Endothelial cell (in vitro differentiated cells): ENCODE data around the gene MAML3. TPM values are rescaled to one million over a fixed set of nuclear protein-coding genes. Genes with fewer than 3 reads are reported as not detected.

Experiments
- DNase-seq: peaks from one replicate; pipeline ENCODE4 v3.0.0; 2021; ENCODE audit warnings: low spot score
- H3K27ac Mint-ChIP-seq: one replicate; pipeline ENCODE4 v1.8.0; 2021; ENCODE audit warnings: mixed read lengths, inconsistent platforms; ENCODE audit not compliant: unreplicated experiment
- H3K27me3 Mint-ChIP-seq: one replicate; pipeline ENCODE4 v1.8.0; 2021; ENCODE audit warnings: mild to moderate bottlenecking, moderate library complexity, mixed read lengths, inconsistent platforms; ENCODE audit not compliant: unreplicated experiment
- H3K36me3 Mint-ChIP-seq: one replicate; pipeline ENCODE4 v1.8.0; 2021; ENCODE audit warnings: mild to moderate bottlenecking, low read depth, mixed read lengths, inconsistent platforms; ENCODE audit not compliant: unreplicated experiment
- H3K4me1 Mint-ChIP-seq: one replicate; pipeline ENCODE4 v1.8.0; 2021; ENCODE audit warnings: mild to moderate bottlenecking, mixed read lengths, inconsistent platforms; ENCODE audit not compliant: unreplicated experiment
- H3K4me3 Mint-ChIP-seq: one replicate; pipeline ENCODE4 v1.8.0; 2021; ENCODE audit warnings: mild to moderate bottlenecking, mixed read lengths, inconsistent platforms; ENCODE audit not compliant: unreplicated experiment
- H3K9me3 Mint-ChIP-seq: one replicate; pipeline ENCODE4 v1.8.0; 2021; ENCODE audit warnings: mixed read lengths, inconsistent platforms; ENCODE audit not compliant: unreplicated experiment
- total RNA-seq: library from RNA; stranded (reverse); fragmentation: NEBNext Ultra II Directional; extraction: Animal tissue kit (Norgen Biotek cat#: 25700); gene quantifications from one replicate; pipeline ENCODE4 v1.2.1, GENCODE V29; 2021; ENCODE audit not compliant: unreplicated experiment
- TF ChIP-seq, protein P1 (sequence below): fragments of 200-600 bp; sonication (generic); IDR thresholded peaks from one replicate; pipeline ENCODE4 v1.5.0; 2021; ENCODE audit warnings: antibody characterized with exemption; ENCODE audit not compliant: unreplicated experiment

MAML3 gene
- total RNA-seq, 1 donor from 2014 or later, result 31.0 TPM

DNA sequence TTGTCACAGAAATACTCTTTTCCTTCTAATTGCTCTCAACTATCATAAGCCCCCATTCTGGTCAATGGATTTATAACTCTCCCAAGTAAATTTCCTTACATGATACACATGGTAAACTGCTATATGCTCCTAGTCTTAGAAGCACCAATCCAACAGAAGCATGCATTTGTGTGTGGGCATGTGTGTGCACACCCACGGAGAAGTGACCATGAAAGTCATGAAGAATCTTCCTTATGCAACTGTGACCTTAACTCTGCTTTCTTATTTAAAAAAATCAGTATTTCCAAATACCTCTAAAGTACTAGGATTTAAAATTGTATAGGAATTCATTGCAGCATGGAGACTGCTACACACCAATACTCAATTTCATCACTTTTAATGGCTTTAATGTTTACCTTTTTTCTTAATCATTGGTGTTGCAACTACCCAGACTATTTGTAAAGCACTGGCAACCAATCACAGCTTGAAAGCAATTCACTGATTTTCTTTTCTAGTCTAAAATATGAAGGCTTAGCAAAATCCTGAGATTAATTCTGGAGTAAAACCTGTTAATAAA lies 47.6 kb downstream of the MAML3 start:
- peaks cover 14% of the 10 kb centered on the region for H3K4me1 Mint-ChIP-seq
- H3K27me3 Mint-ChIP-seq, result no peaks in the 10 kb centered on the region
- DNase-seq, result no peak
- no peak overlapping the region for H3K27ac Mint-ChIP-seq
- TF ChIP-seq, protein P1, sequence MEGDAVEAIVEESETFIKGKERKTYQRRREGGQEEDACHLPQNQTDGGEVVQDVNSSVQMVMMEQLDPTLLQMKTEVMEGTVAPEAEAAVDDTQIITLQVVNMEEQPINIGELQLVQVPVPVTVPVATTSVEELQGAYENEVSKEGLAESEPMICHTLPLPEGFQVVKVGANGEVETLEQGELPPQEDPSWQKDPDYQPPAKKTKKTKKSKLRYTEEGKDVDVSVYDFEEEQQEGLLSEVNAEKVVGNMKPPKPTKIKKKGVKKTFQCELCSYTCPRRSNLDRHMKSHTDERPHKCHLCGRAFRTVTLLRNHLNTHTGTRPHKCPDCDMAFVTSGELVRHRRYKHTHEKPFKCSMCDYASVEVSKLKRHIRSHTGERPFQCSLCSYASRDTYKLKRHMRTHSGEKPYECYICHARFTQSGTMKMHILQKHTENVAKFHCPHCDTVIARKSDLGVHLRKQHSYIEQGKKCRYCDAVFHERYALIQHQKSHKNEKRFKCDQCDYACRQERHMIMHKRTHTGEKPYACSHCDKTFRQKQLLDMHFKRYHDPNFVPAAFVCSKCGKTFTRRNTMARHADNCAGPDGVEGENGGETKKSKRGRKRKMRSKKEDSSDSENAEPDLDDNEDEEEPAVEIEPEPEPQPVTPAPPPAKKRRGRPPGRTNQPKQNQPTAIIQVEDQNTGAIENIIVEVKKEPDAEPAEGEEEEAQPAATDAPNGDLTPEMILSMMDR, result no peak
- H3K4me3 Mint-ChIP-seq, result no peak overlapping the region
- H3K9me3 Mint-ChIP-seq, result no peaks in the 10 kb centered on the region
- H3K36me3 Mint-ChIP-seq, result no peaks in the 10 kb centered on the region

- Mint-ChIP-seq H3K4me3 (no peak overlapping the region), H3K9me3 (no peaks in the 10 kb centered on the region), H3K27me3 (no peaks in the 10 kb centered on the region), H3K36me3 (no peaks in the 10 kb centered on the region), H3K4me1 (peaks cover 21% of the 10 kb centered on the region), H3K27ac (no peak overlapping the region)
- DNase-seq, result no peak
- TF ChIP-seq, protein P1, result no peak
Measured at GRCh38 chr4:140105436-140105835, 48.5 kb downstream of the MAML3 start.

DNA sequence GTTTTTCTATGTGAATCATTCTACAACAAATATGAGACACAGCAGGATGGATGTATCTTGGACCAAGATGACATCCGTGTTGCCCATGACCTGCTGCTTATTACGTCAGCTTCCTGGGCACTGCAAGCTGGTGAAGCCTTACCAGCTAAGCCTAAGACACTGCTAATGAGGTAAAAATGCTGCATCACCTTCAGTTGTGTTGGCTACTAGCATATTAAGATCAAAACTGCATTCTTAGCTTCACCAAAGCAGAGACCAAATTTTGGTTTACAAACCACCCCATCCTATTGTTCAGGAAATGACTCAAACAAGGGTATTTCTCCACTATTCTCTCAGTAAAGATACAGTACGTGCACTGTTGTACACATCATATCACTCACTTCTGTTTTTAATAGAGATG lies 50.3 kb downstream of the MAML3 start:
- no peak overlapping the region for H3K27ac Mint-ChIP-seq
- TF ChIP-seq, protein P1, result no peak
- DNase-seq, result no peak

DNA sequence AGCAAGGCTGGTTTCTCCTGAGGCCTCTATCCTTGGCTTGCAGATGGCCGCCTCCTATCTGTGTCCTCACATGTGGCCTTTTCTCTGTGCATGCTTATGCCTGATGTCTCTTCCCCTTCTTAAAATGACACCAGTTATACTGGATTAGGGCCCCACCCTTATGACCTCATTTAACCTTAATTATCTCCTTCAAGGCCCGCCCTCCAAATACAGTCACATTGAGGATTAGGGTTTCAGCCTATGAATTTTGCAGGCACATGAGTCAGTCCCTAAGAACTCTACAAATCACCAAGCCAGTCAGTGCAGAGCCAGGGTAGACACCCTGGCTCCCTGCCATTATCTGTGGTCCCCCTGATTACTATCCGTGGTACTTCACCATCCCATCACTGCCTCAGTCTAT lies 51.6 kb downstream of the MAML3 start:
- Mint-ChIP-seq H3K27me3 (peaks cover 2% of the 10 kb centered on the region), H3K4me1 (peaks cover 49% of the 10 kb centered on the region), H3K27ac (no peak overlapping the region), H3K36me3 (no peaks in the 10 kb centered on the region), H3K4me3 (no peak overlapping the region), H3K9me3 (no peaks in the 10 kb centered on the region)
- DNase-seq, result no peak
- TF ChIP-seq, protein P1, result no peak

More for the DNA sequence above, 50.3 kb downstream of the MAML3 start:
- Mint-ChIP-seq H3K27me3 (peaks cover 2% of the 10 kb centered on the region), H3K9me3 (no peaks in the 10 kb centered on the region), H3K4me1 (peaks cover 38% of the 10 kb centered on the region), H3K4me3 (no peak overlapping the region), H3K36me3 (no peaks in the 10 kb centered on the region)

GRCh38 chr4:140100771-140101170 lies 53.2 kb downstream of the MAML3 start:
- TF ChIP-seq, protein P1, result no peak
- no peak for DNase-seq
- Mint-ChIP-seq H3K4me3 (no peak overlapping the region), H3K27ac (peak overlapping the region; percentile 81), H3K36me3 (no peaks in the 10 kb centered on the region), H3K4me1 (peaks cover 65% of the 10 kb centered on the region), H3K27me3 (peaks cover 4% of the 10 kb centered on the region), H3K9me3 (no peaks in the 10 kb centered on the region)
